Frontal cortex (tissue), 4 donors: ENCODE results near the gene ADAMTSL2. TPM values are rescaled to one million over a fixed set of nuclear protein-coding genes. Genes with fewer than 3 reads are reported as not detected.

Source experiments
- DNase-seq, 2 donors: peaks; one replicate each; pipeline ENCODE4 v3.0.0; 2012; ENCODE audit warnings: low spot score in 2 of 2
- FAIRE-seq: peaks from 2 replicates; lab custom pipeline; 2012; peaks lifted over from hg19 to GRCh38; lab: Jason Lieb, UNC
- total RNA-seq: library from RNA; depleted of rRNA; stranded (reverse); fragments of >200 nt; gene quantifications from one replicate; pipeline ENCODE4 v1.2.3, GENCODE V29; 2014
- donor health status: control.
- donor health status: control.
- donor health status: control.

ADAMTSL2 gene
- total RNA-seq, 1 donor from 2014 or later, result 2.4 TPM

GRCh38 chr9:133597316-133597957 is 62.9 kb downstream of the ADAMTSL2 start:
- FAIRE-seq, result no peak

GRCh38 chr9:133598978-133599377 is 64.5 kb downstream of the ADAMTSL2 start:
- FAIRE-seq, result no peak
- DNase-seq, result no peak

More at GRCh38 chr9:133597316-133597957, 62.9 kb downstream of the ADAMTSL2 start:
- DNase-seq, result no peak

GRCh38 chr9:133599470-133600173 is 65.1 kb downstream of the ADAMTSL2 start:
- FAIRE-seq, result no peak

GRCh38 chr9:133600739-133601138 is 66.2 kb downstream of the ADAMTSL2 start:
- no peak for FAIRE-seq
- no peak for DNase-seq

More at GRCh38 chr9:133599470-133600173, 65.1 kb downstream of the ADAMTSL2 start:
- no peak for DNase-seq

- DNase-seq (no peak), FAIRE-seq (no peak)
Measured at GRCh38 chr9:133601746-133602145, 67.2 kb downstream of the ADAMTSL2 start.

GRCh38 chr9:133602277-133602676 is 67.8 kb downstream of the ADAMTSL2 start:
- FAIRE-seq (no peak), DNase-seq (no peak)

GRCh38 chr9:133603135-133603927 is 68.8 kb downstream of the ADAMTSL2 start:
- no peak for FAIRE-seq
- DNase-seq, result no peak

GRCh38 chr9:133604214-133604613 is 69.7 kb downstream of the ADAMTSL2 start:
- FAIRE-seq, result no peak

GRCh38 chr9:133604856-133605255 is 70.4 kb downstream of the ADAMTSL2 start:
- DNase-seq, result no peak

More at GRCh38 chr9:133604214-133604613, 69.7 kb downstream of the ADAMTSL2 start:
- no peak for DNase-seq

GRCh38 chr9:133605446-133605845 is 70.9 kb downstream of the ADAMTSL2 start:
- DNase-seq (no peak), FAIRE-seq (no peak)

More at GRCh38 chr9:133604856-133605255, 70.4 kb downstream of the ADAMTSL2 start:
- FAIRE-seq, result no peak

- no peak for FAIRE-seq
- no peak for DNase-seq
Measured at GRCh38 chr9:133605856-133606707, 71.6 kb downstream of the ADAMTSL2 start.

- no peak for DNase-seq
- no peak for FAIRE-seq
Measured at GRCh38 chr9:133606708-133607025, 72.2 kb downstream of the ADAMTSL2 start.

- DNase-seq, result no peak
Measured at GRCh38 chr9:133607381-133607780, 72.9 kb downstream of the ADAMTSL2 start.

GRCh38 chr9:133607976-133608375 is 73.5 kb downstream of the ADAMTSL2 start:
- no peak for DNase-seq
- FAIRE-seq, result no peak

More at GRCh38 chr9:133607381-133607780, 72.9 kb downstream of the ADAMTSL2 start:
- no peak for FAIRE-seq

GRCh38 chr9:133608382-133608781 is 73.9 kb downstream of the ADAMTSL2 start:
- no peak for FAIRE-seq
- DNase-seq, result no peak

GRCh38 chr9:133608889-133609288 is 74.4 kb downstream of the ADAMTSL2 start:
- FAIRE-seq (no peak), DNase-seq (no peak)

GRCh38 chr9:133609311-133610098 is 75.0 kb downstream of the ADAMTSL2 start, which contains the start of gene FAM163B:
FAM163B (minus strand) TSS chr9:133609389; CDS start chr9:133580223, 29,166 bp downstream.
- no peak for FAIRE-seq
- DNase-seq, result peak; percentile 76 to 80

- no peak for DNase-seq
- no peak for FAIRE-seq
Measured at GRCh38 chr9:133610845-133611244, 76.3 kb downstream of the ADAMTSL2 start.

- no peak for FAIRE-seq
- DNase-seq, result no peak
Measured at GRCh38 chr9:133612051-133612450, 77.5 kb downstream of the ADAMTSL2 start.
